HG03060 (cell line): ENCODE results near the gene SERTM1.

Source experiments
- ATAC-seq: cut with Tn5 transposase; IDR thresholded peaks from one replicate; pipeline ENCODE4 v1.9.1; 2021; ENCODE audit warnings: low read depth, moderate number of reproducible peaks; ENCODE audit not compliant: unreplicated experiment

Gene SERTM1

GRCh38 chr13:36673838-36674326 is at the start of gene SERTM1:
SERTM1 (plus strand) TSS chr13:36674020; CDS start chr13:36695079, 21,059 bp downstream.
- ATAC-seq = no peak

- ATAC-seq = no peak
These were observed 45.3 kb upstream of the SERTM1 start for GRCh38 chr13:36628377-36629056.

- ATAC-seq = no peak
These were observed 44.8 kb upstream of the SERTM1 start for GRCh38 chr13:36629057-36629385.

- ATAC-seq = no peak
These were observed 43.5 kb upstream of the SERTM1 start for GRCh38 chr13:36630181-36630803.

- no peak for ATAC-seq
These were observed 34.2 kb upstream of the SERTM1 start for GRCh38 chr13:36639610-36640009.

DNA sequence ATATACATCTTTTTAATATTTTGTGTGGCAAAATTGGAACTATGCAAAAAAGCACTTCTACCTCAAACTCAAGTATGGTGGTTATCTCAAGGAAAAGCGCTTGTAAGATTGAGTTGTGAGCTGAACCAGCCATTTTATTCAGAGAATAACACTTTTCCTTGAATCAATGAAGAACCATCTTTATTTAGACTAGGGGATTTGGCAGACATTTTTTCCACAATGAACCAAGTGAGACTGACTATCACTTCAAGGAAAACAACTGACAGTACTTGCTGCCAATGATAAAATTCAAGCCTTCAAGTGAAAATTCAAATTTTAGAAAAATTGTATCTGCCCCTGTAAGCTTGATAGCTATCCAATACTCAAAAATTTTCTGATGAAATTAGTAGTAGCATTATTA is 23.2 kb upstream of the SERTM1 start:
- no peak for ATAC-seq

DNA sequence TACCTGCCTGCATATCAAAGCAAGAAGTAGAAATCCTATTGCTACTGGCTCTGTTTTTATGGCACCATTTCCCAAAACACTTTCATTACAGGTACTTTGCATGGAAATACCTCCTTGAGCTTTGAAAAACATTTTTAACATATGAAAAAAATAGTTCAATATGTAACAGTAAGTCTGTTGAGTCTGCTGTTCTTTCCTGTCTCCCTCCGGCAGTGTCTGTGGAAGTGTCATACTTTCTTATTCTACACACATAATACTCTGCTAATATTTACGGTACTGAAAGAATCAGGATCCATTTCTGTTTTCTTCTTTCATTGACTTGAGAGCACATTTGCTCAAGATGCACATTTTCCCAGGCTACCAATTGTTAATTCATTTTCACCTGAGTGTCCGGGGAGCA is 8.2 kb upstream of the SERTM1 start:
- ATAC-seq = no peak

DNA sequence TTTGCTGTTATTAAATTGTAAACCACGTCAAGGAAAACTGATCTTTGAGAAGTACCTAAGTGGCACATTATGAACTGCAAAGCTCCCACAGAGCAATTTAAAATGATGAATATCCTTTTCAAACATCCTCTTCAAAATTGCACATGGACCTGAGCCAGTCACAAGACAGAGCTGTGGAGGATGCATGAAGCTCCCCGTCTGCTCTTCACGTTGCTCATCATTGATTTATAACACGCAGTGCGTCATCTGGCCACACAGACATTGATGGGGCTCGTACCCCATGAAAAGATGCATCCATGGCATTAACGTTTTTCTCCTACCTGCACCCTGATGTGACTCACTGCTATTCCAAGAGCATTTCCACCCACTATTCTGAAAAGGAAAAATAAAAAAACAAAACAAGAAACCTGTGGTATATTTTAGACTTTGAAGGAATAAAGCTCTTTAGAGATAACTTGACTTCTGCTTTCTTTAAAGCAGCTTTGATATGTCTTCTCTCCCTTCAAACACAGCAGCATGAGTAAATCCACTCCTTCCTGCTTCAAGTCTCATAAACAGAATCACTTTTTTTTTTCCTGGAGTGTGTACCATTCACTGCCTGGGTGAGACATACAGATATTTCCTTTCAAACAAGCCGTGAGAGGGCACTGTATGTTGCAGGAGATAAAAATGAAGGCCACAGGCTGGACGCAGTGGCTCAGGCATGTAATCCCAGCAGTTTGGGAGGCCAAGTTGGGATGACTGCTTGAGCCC is 7.2 kb upstream of the SERTM1 start:
- no peak for ATAC-seq

DNA sequence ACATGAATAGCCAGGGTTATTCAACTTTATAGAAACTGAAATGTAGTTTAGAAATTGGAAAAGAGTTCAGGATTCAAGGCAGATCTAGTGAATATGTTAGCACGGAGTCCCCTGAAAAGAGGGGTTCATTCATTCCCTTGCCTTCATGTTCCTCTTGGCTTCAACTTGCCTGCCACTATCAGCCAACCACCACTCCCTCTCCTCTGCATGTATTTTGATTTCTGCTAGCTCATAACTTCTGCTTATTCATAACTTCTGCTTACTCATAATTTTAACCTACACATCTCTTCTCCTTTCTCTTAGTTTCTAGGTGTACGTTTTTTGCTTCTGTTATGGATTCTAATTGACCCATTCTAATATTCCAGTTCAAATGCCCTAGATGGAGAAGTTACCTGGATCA is 5.5 kb upstream of the SERTM1 start:
- no peak for ATAC-seq

GRCh38 chr13:36673352-36673751 is 468 bp upstream of the SERTM1 start:
- no peak for ATAC-seq

GRCh38 chr13:36674337-36675212 is 755 bp downstream of the SERTM1 start:
- ATAC-seq = no peak

DNA sequence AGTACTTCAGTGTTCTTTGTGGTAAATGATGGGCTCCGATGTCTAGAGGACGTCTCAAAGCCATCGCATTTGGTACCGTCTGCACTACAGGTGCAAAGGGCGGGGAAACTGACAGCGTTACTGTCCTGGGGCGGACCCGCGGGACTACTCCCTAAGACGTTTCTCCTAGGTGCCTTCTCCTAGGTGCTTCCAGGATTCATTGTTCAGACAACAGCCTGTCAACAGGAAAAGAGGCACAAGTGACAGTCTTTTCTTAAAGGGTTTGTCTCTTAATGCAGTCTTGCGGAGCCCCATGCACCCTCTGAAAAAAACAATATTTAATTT is 1.4 kb downstream of the SERTM1 start:
- no peak for ATAC-seq

GRCh38 chr13:36680913-36681312 is 7.1 kb downstream of the SERTM1 start:
- no peak for ATAC-seq

GRCh38 chr13:36681894-36682624 is 8.2 kb downstream of the SERTM1 start:
- no peak for ATAC-seq

GRCh38 chr13:36683701-36684100 is 9.9 kb downstream of the SERTM1 start:
- ATAC-seq = no peak

DNA sequence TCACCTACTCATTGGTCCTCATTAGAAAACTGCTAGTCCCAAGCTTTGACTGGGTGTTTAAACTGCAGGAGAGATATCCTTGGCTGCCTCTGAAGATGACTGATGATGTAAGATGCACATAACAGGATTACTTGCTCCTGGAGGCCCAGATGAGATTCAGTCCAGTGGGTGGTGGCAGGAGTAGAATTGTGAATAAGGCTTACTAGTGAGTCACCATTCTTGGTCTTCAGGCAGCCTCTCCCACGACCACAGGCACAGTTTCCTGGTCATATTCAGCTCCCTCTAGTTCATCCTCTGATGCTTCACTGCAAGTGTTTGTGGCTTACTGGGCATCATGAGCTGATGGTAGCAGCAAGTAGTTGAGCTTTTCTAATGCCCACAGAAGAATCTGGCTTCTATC is 12.1 kb downstream of the SERTM1 start:
- no peak for ATAC-seq

GRCh38 chr13:36696410-36697010 is 22.7 kb downstream of the SERTM1 start:
- ATAC-seq = no peak

DNA sequence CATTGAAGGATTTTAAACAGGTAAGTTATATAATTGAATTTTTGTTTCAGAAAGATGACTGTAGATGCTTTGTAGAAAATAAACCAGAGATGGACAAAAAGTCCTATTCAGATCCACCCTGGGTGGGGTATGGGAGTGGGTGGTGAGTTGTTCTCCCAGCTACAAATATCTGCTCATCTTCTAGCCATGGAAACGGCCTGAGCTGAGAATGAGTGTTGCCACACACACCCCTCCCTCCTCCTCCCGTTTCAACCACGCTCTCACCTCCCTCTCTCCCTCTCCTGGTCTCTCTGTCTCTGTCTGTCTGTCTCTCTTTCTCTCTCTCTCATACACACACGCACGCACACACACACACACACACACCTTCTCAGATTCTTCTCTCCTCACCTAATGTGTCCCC is 26.4 kb downstream of the SERTM1 start:
- no peak for ATAC-seq

DNA sequence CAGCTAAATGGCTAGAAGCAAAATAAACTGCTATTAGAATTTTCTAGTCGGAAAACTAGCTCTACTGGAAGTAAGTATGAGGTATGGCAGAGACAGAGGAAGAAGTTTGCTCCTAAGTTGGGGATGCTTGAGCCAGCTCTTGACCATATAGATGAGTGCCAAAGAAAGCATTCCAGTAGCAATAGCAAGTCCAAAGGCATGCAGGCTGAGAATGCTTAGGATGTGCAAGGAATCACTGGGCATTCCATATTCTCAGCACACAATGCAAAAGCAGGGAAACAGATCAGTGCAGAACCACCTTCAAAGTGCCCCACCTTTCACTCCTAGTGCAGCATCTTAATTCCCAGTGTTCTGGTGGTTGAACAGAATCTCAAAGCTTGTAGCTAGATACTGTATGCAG is 32.9 kb downstream of the SERTM1 start:
- no peak for ATAC-seq
